HepG2 (cell line): ENCODE measurements around the gene EIF4G1. TPM values are rescaled to one million over a fixed set of nuclear protein-coding genes. Genes with fewer than 3 reads are reported as not detected.

Experiments
- DRAP1 ChIP-seq: IDR thresholded peaks from 2 replicates; pipeline ENCODE4 v1.6.1; 2016; ENCODE audit warnings: missing genetic modification reagents, missing compliant biosample characterization
- FOXO4 ChIP-seq: sonication (generic); formaldehyde crosslinking; conservative IDR thresholded peaks from 2 replicates; pipeline ENCODE4 v1.8.1; 2023; ENCODE audit warnings: missing genetic modification reagents
- HINFP ChIP-seq: sonication (generic); formaldehyde crosslinking; IDR thresholded peaks from 2 replicates; pipeline ENCODE4 v1.4.0; 2020; ENCODE audit warnings: low read depth, mild to moderate bottlenecking, missing genetic modification reagents
- RORA ChIP-seq: sonication (generic); formaldehyde crosslinking; IDR thresholded peaks from 2 replicates; pipeline ENCODE4 v1.5.0; 2020; ENCODE audit warnings: mild to moderate bottlenecking, missing genetic modification reagents, moderate library complexity
- SKI ChIP-seq: fragments of 450-650 bp; IDR thresholded peaks from one replicate; pipeline ENCODE4 v1.6.1; 2018; ENCODE audit warnings: mild to moderate bottlenecking; ENCODE audit not compliant: partially characterized antibody
- WIZ ChIP-seq: sonication (generic); formaldehyde crosslinking; IDR thresholded peaks from 2 replicates; pipeline ENCODE4 v1.5.1; 2020; ENCODE audit warnings: mild to moderate bottlenecking, missing genetic modification reagents
- ZBTB40 ChIP-seq, 2 experiments: fragments of 450-650 bp in 1 of 2; sonication (generic) in 1 of 2; formaldehyde crosslinking in 1 of 2; IDR thresholded peaks; 2 replicates each; pipeline versions ENCODE4 v1.6.1 to v1.8.0; 2016 to 2022; ENCODE audit warnings: antibody characterized with exemption in 1 of 2, mild to moderate bottlenecking in 1 of 2, missing genetic modification reagents in 1 of 2
- ZBTB49 ChIP-seq: sonication (generic); formaldehyde crosslinking; IDR thresholded peaks from 2 replicates; pipeline ENCODE4 v1.4.0; 2020; ENCODE audit warnings: missing genetic modification reagents, borderline replicate concordance
- ZNF256 ChIP-seq: sonication (generic); formaldehyde crosslinking; conservative IDR thresholded peaks from 2 replicates; pipeline ENCODE4 v1.4.0; 2020; ENCODE audit warnings: missing genetic modification reagents
- ZNF280B ChIP-seq: sonication (generic); formaldehyde crosslinking; IDR thresholded peaks from 2 replicates; pipeline ENCODE4 v1.5.0; 2020; ENCODE audit warnings: missing genetic modification reagents, mild to moderate bottlenecking, borderline replicate concordance
- ZNF616 ChIP-seq: sonication (generic); formaldehyde crosslinking; IDR thresholded peaks from 2 replicates; pipeline ENCODE4 v1.5.0; 2020; ENCODE audit warnings: low read depth, mild to moderate bottlenecking, missing genetic modification reagents
- polyA plus RNA-seq, 8 experiments: library from polyadenylated mRNA; depleted of rRNA in 3 of 8; stranded (reverse) in 7 of 8; unstranded in 1 of 8; fragments of >200 nt; fragmentation: Illumina TruSeq in 4 of 8; extraction: Trizol in 4 of 8; gene quantifications; 2 replicates each; pipeline versions ENCODE4 v1.2.1 to v1.2.3, GENCODE V29; 2011 to 2016; ENCODE audit warnings: low read depth in 4 of 8, missing spikeins in 1 of 8, mixed read lengths in 1 of 8; ENCODE audit not compliant: insufficient read depth in 1 of 8
- total RNA-seq, 5 experiments: library from RNA; depleted of rRNA; stranded (reverse); fragments of >200 nt; fragmentation: Illumina TruSeq; extraction: Trizol; gene quantifications; 2 replicates each; pipeline ENCODE4 v1.2.3, GENCODE V29; 2016; ENCODE audit warnings: low read depth in 1 of 5

Gene EIF4G1
- total and polyA plus RNA-seq, 2 of the 13 experiments (the other 11 are each of a cell fraction or from before 2014, with no cell fraction given) = 208 to 213 TPM

- TF ChIP-seq ZBTB40 (IDR thresholded peaks at IDR 0.05) (no peak), ZBTB40 (CRISPR knock-in tag; IDR thresholded peaks at IDR 0.05) (no peak), ZNF616 (CRISPR knock-in tag) (no peak), ZBTB49 (no peak), ZNF280B (CRISPR knock-in tag) (no peak), SKI (peak; percentile 48), RORA (CRISPR knock-in tag) (no peak), FOXO4 (CRISPR knock-in tag) (no peak), WIZ (CRISPR knock-in tag) (no peak; the same call in 1 of the 2 replicates), HINFP (CRISPR knock-in tag) (no peak), ZNF256 (CRISPR knock-in tag) (no peak), DRAP1 (no peak)
Observed at GRCh38 chr3:184361532-184361931, 47.1 kb downstream of the EIF4G1 start, which contains the start of the genes CLCN2 and POLR2H (continued).
